Pancreas (tissue), 10 donors: ENCODE measurements around the gene THOC7. TPM values are rescaled to one million over a fixed set of nuclear protein-coding genes. Genes with fewer than 3 reads are reported as not detected.

ENCODE experiments used
- ATAC-seq, 4 donors: fragments of 200-7000 bp; cut with Tn5 transposase; one replicate each; pipeline versions ENCODE4 v1.8.0 to v1.9.1; 2020; ENCODE audit warnings: mild to moderate bottlenecking in 4 of 4, moderate library complexity in 4 of 4
- DNase-seq, 6 donors: peaks; one replicate each; pipeline ENCODE4 v3.0.0-alpha.2; 2020
- FAIRE-seq: peaks from 2 replicates; lab custom pipeline; 2012; peaks lifted over from hg19 to GRCh38; lab: Jason Lieb, UNC
- H3K27ac ChIP-seq, 4 donors: fragments of 200-600 bp; sonication (generic); 1 replicate in 3 of 4; 2 replicates in 1 of 4; pipeline versions ENCODE4 v1.5.0 to v1.8.0; 2020
- H3K27me3 ChIP-seq, 4 donors: fragments of 200-600 bp; one replicate each; pipeline ENCODE4 v1.8.0; 2021
- H3K36me3 ChIP-seq, 3 donors: fragments of 200-600 bp; sonication (generic) in 1 of 3; one replicate each; pipeline versions ENCODE4 v1.5.0 to v1.8.0; 2020 to 2021
- H3K4me1 ChIP-seq, 3 donors: fragments of 200-600 bp; one replicate each; pipeline ENCODE4 v1.8.0; 2021
- H3K4me3 ChIP-seq, 4 donors: fragments of 200-600 bp; sonication (generic) in 2 of 4; one replicate each; pipeline versions ENCODE4 v1.5.0 to v1.8.0; 2020 to 2021
- H3K9me3 ChIP-seq, 4 donors: fragments of 200-600 bp; one replicate each; pipeline ENCODE4 v1.8.0; 2021
- CTCF ChIP-seq, 4 donors: fragments of 200-600 bp; sonication (generic) in 3 of 4; IDR thresholded peaks; one replicate each; pipeline versions ENCODE4 v1.5.0 to v1.8.0; 2021; ENCODE audit warnings: antibody characterized with exemption in 4 of 4
- WGBS, 2 donors: extraction: QIAGEN DNeasy Blood & Tissue Kit; methylation state at CpG; one replicate each; pipeline ENCODE4 v1.1.7; 2013; 5-methylcytosine and 5-hydroxymethylcytosine counted together
- intact Hi-C, 3 donors: fragments of 100-400 bp; cut with DNase I; formaldehyde crosslinking; loops; one replicate each; pipeline versions ENCODE4 v1.11.1 to v1.14.2; 2022
- polyA plus RNA-seq, 2 donors: library from polyadenylated mRNA; stranded (reverse); fragments of 200-250 nt; gene quantifications; one replicate each; pipeline ENCODE4 v1.2.3, GENCODE V29; 2013
- total RNA-seq, 6 donors: library from RNA; stranded (reverse); fragmentation: NEBNext Ultra II Directional in 4 of 6; extraction: Animal tissue kit (Norgen Biotek cat#: 25700) in 4 of 6; gene quantifications; one replicate each; pipeline versions ENCODE4 v1.2.1 to v1.2.4, GENCODE V29; 2021 to 2023
- donor health status: healthy with polysubstance abuse.
- donor health status: DM: no; HTN: no; CAD: no; lungs with moderate emphysema.
- donor health status: DM: no; HTN: no; CAD: no.
- donor health status: control.
- donor health status: control.
- donor health status: Bipolar disorder and iron deficiency.
- donor health status: DM: yes; HTN: yes; CAD: no.
- donor health status: DM: no; HTN: no; CAD: no.
- donor health status: DM: no; HTN: no; CAD: no.
- donor health status: DM: yes; HTN: yes; CAD: no.

Gene THOC7
- total and polyA plus RNA-seq, 8 donors: 33.6 to 86.7 (median 40.9) TPM

- Histone ChIP-seq H3K27me3 (no peaks in the 10 kb centered on the region), H3K27ac (no peak overlapping the region), H3K4me3 (no peak overlapping the region), H3K36me3 (no peaks in the 10 kb centered on the region), H3K9me3 (no peaks in the 10 kb centered on the region), H3K4me1 (peaks cover 16 to 24% (median 21%) of the 10 kb centered on the region in 3 donors)
- 55 to 63% methylated on average over 3 of the region's 3 CpGs for WGBS, 2 donors
- intact Hi-C loops: no loop called here
- no peak for FAIRE-seq
- no peak for ATAC-seq
- TF ChIP-seq CTCF (IDR thresholded peaks at IDR 0.05): no peak
- no peak for DNase-seq
These were observed 2.8 kb downstream of the THOC7 start for GRCh38 chr3:63860776-63861175.

- H3K9me3 ChIP-seq: no peaks in the 10 kb centered on the region
- no peak overlapping the region for H3K27ac ChIP-seq
- no peak for TF ChIP-seq CTCF (IDR thresholded peaks at IDR 0.05)
- no peaks in the 10 kb centered on the region for H3K36me3 ChIP-seq
- DNase-seq (no peak), ATAC-seq (no peak), FAIRE-seq (no peak)
- no peaks in the 10 kb centered on the region for H3K27me3 ChIP-seq
- H3K4me3 ChIP-seq: no peak overlapping the region
- intact Hi-C loops: no loop called here
- H3K4me1 ChIP-seq: peaks cover 10 to 16% (median 13%) of the 10 kb centered on the region in 3 donors
- WGBS, 2 donors: 91 to 97% methylated on average over 2 of the region's 2 CpGs
These were observed 6.3 kb downstream of the THOC7 start for GRCh38 chr3:63857311-63857710.

- H3K27ac ChIP-seq: no peak overlapping the region
- 43 to 44% methylated on average over 1 of the region's 1 CpG for WGBS, 2 donors
- no peak overlapping the region for H3K4me3 ChIP-seq
- no peaks in the 10 kb centered on the region for H3K9me3 ChIP-seq
- H3K27me3 ChIP-seq: no peaks in the 10 kb centered on the region
- H3K4me1 ChIP-seq: peaks cover 0 to 6% (median 0%) of the 10 kb centered on the region in 3 donors
- FAIRE-seq (no peak), ATAC-seq (no peak), DNase-seq (no peak)
- no peaks in the 10 kb centered on the region for H3K36me3 ChIP-seq
- intact Hi-C loops: no loop called here
- no peak for TF ChIP-seq CTCF (IDR thresholded peaks at IDR 0.05)
These were observed 8.2 kb downstream of the THOC7 start for GRCh38 chr3:63855333-63855940.

- no peak for FAIRE-seq
- ATAC-seq: no peak
These were observed 10.5 kb downstream of the THOC7 start for GRCh38 chr3:63853106-63853505.

More at GRCh38 chr3:63853106-63853505, 10.5 kb downstream of the THOC7 start:
- peaks cover 0 to 1% (median 0%) of the 10 kb centered on the region in 3 donors for H3K4me1 ChIP-seq
- WGBS, 2 donors: 83 to 86% methylated on average over 4 of the region's 4 CpGs
- no peaks in the 10 kb centered on the region for H3K9me3 ChIP-seq
- H3K27me3 ChIP-seq: no peaks in the 10 kb centered on the region
- H3K27ac ChIP-seq: no peak overlapping the region
- intact Hi-C loops: no loop called here
- H3K36me3 ChIP-seq: no peaks in the 10 kb centered on the region
- DNase-seq: no peak
- no peak for TF ChIP-seq CTCF (IDR thresholded peaks at IDR 0.05)
- no peak overlapping the region for H3K4me3 ChIP-seq
